Heart left ventricle (tissue), 16 donors: Measurements from ENCODE around the gene FTCD. TPM values are rescaled to one million over a fixed set of nuclear protein-coding genes. Genes with fewer than 3 reads are reported as not detected.
A peak's percentile ranks its signal among the peaks of the same experiment; 100 is the strongest.

Experiments
- ATAC-seq, 4 donors: fragments of 200-7000 bp; cut with Tn5 transposase; one replicate each; pipeline ENCODE4 v1.9.1; 2020 to 2022; ENCODE audit warnings: moderate library complexity in 4 of 4, mild to moderate bottlenecking in 3 of 4, moderate number of reproducible peaks in 1 of 4
- DNase-seq, 5 donors: peaks; one replicate each; pipeline ENCODE4 v3.0.0-alpha.2; 2020
- H3K27ac ChIP-seq, 12 donors: fragments of 200-600 bp; sonication (generic) in 4 of 12; one replicate each; pipeline versions ENCODE4 v1.5.0 to v1.8.0; 2016 to 2022; ENCODE audit warnings: mild to moderate bottlenecking in 2 of 12
- H3K27me3 ChIP-seq, 9 donors: fragments of 200-600 bp; sonication (generic) in 2 of 9; one replicate each; pipeline versions ENCODE4 v1.5.1 to v1.8.0; 2016 to 2022; ENCODE audit warnings: mild to moderate bottlenecking in 3 of 9
- H3K36me3 ChIP-seq, 9 donors: fragments of 200-600 bp; sonication (generic) in 2 of 9; one replicate each; pipeline versions ENCODE4 v1.5.0 to v1.8.0; 2018 to 2022; ENCODE audit warnings: mild to moderate bottlenecking in 2 of 9
- H3K4me1 ChIP-seq, 12 donors: fragments of 200-600 bp; sonication (generic) in 4 of 12; one replicate each; pipeline versions ENCODE4 v1.5.0 to v1.8.0; 2016 to 2022; ENCODE audit warnings: mild to moderate bottlenecking in 3 of 12
- H3K4me3 ChIP-seq, 12 donors: fragments of 200-600 bp; sonication (generic) in 4 of 12; one replicate each; pipeline versions ENCODE4 v1.5.0 to v1.8.0; 2017 to 2022; ENCODE audit warnings: mild to moderate bottlenecking in 9 of 12, moderate library complexity in 4 of 12
- H3K9me3 ChIP-seq, 12 donors: fragments of 200-600 bp; sonication (generic) in 4 of 12; one replicate each; pipeline versions ENCODE4 v1.5.0 to v1.8.0; 2016 to 2022; ENCODE audit warnings: mild to moderate bottlenecking in 1 of 12
- POLR2A ChIP-seq, 2 donors: fragments of 450-650 bp; IDR thresholded peaks; one replicate each; pipeline ENCODE4 v1.6.1; 2017; ENCODE audit warnings: antibody characterized with exemption in 2 of 2, mild to moderate bottlenecking in 2 of 2, moderate library complexity in 2 of 2
- WGBS, 4 donors: extraction: QIAGEN DNeasy Blood & Tissue Kit in 2 of 4; methylation state at CpG; one replicate each; pipeline versions ENCODE4 v1.1.5 to v1.1.7; 2013 to 2018; 5-methylcytosine and 5-hydroxymethylcytosine counted together
- intact Hi-C, 10 donors: fragments of 100-400 bp; cut with DNase I; formaldehyde crosslinking; loops; one replicate each; pipeline versions ENCODE4 v1.11.1 to v1.14.2; 2022
- polyA plus RNA-seq, 2 donors: library from polyadenylated mRNA; stranded (reverse); fragments of 200-250 nt; gene quantifications; one replicate each; pipeline ENCODE4 v1.2.3, GENCODE V29; 2013
- total RNA-seq, 9 donors: library from RNA; depleted of rRNA in 2 of 9; stranded (reverse); fragments of >200 nt in 2 of 9; fragmentation: NEBNext Ultra II Directional in 3 of 9; extraction: Animal tissue kit (Norgen Biotek cat#: 25700) in 3 of 9; gene quantifications; one replicate each; pipeline versions ENCODE4 v1.1.0 to v1.2.4, GENCODE V29; 2016 to 2023
- TF ChIP-seq, protein P1 (sequence below), 12 donors: fragments of 200-600 bp; sonication (generic) in 4 of 12; IDR thresholded peaks; one replicate each; pipeline versions ENCODE4 v1.5.0 to v1.8.0; 2018 to 2022; ENCODE audit warnings: antibody characterized with exemption in 12 of 12, mild to moderate bottlenecking in 5 of 12
- donor health status: ischemic (EF 13 %, LVEDD 7.1; RV severe dilation, severe dysfunction).
- donor health status: healthy with polysubstance abuse.
- donor health status: DM: no; HTN: yes; CAD: no.
- donor health status: DM: no; HTN: no; CAD: no.
- donor health status: ischemic (EF 25% LVEDD 6.9; RV normal size, moderate dysfunction).
- donor health status: ischemic (EF 25% LVEDD 5.7; RV mildly dilated, moderate dysfunction).
- donor health status: healthy.
- donor health status: DM: yes; HTN: yes; CAD: no.
- donor health status: ischemic (EF 35%, LVEDD 5.7; RV mildly dilated, moderate dysfunction).
- donor health status: nonischemic (EF 11% LVEDD 7.7; RV severe dilation, severe dysfunction).
- donor health status: DM: yes; HTN: yes; CAD: no.
- donor health status: PGD.
- donor health status: ischemic (EF 29% LVEDD 5.4; RV normal size, mild dysfunction).
- donor health status: nonischemic (EF 23%, LVEDD 6.1; RV moderate dilation, normal function).

The FTCD gene
- total and polyA plus RNA-seq, 11 donors: 0.17 to 3.1 (median 1.2) TPM; not detected in 1

DNA sequence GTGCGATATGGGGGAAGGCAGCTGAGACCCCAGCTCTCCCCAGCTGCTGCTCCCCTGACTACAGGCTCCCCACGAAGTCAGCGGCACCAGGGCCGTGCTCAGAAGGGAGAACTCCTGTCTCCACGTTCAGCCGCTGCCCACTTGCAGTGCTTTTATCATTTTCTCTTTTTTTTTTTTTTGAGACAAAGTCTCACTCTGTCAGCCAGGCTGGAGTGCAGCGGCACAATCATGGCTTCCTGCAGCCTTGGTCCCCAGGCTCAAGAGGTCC lies 933 bp upstream of the FTCD start:
- no peaks in the 10 kb centered on the region for H3K9me3 ChIP-seq
- no peak for TF ChIP-seq POLR2A (IDR thresholded peaks at IDR 0.05)
- TF ChIP-seq, protein P1, sequence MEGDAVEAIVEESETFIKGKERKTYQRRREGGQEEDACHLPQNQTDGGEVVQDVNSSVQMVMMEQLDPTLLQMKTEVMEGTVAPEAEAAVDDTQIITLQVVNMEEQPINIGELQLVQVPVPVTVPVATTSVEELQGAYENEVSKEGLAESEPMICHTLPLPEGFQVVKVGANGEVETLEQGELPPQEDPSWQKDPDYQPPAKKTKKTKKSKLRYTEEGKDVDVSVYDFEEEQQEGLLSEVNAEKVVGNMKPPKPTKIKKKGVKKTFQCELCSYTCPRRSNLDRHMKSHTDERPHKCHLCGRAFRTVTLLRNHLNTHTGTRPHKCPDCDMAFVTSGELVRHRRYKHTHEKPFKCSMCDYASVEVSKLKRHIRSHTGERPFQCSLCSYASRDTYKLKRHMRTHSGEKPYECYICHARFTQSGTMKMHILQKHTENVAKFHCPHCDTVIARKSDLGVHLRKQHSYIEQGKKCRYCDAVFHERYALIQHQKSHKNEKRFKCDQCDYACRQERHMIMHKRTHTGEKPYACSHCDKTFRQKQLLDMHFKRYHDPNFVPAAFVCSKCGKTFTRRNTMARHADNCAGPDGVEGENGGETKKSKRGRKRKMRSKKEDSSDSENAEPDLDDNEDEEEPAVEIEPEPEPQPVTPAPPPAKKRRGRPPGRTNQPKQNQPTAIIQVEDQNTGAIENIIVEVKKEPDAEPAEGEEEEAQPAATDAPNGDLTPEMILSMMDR (IDR thresholded peaks at IDR 0.05): no peak
- ATAC-seq (no peak), DNase-seq (peak in 2 of 5 donors; percentile 5 to 9)
- H3K27ac ChIP-seq: no peak overlapping the region
- intact Hi-C loops: loop anchor here in 3 of 10 donors (5.0 to 10.0 kb wide), 3 partner anchors 66 to 88 kb away; partner anchors contain the start of gene LSS (in 1 of the 3)
- 83 to 88% (median 87%) methylated on average over 7 of the region's 7 CpGs for WGBS, 4 donors
- H3K27me3 ChIP-seq: peaks cover 0 to 4% (median 0%) of the 10 kb centered on the region in 9 donors
- peaks cover 3 to 15% (median 10%) of the 10 kb centered on the region in 12 donors for H3K4me1 ChIP-seq
- H3K4me3 ChIP-seq: no peak overlapping the region
- peaks cover 0 to 4% (median 0%) of the 10 kb centered on the region in 9 donors for H3K36me3 ChIP-seq

DNA sequence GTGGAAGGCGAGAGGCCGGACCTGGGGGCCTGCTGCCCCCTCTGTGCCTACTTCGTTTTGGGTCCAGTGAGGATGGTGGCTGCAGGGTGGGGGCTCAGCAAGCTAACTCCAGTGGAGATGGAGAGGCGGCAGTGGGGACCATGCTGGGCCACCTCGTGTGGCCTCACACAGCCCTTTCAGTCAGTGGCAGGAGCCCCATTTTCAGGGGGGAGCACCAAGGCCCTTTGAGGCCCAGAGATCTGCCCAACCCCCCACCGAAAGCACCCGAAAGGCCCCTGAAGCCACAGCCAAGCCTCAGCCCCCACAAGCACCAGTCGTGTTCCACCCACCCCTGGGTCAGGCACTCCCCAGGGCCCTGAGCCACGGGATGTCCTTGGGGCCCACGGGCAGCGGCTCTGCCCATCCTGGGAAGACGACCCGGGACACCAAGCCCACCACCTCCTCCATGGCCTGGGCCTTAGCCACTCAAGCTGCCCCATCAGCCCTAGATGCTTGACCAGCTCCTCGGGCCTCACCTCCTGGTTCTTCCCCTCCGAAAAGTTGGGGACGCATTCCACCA lies 345 bp downstream of the FTCD start:
- TF ChIP-seq, protein P1 (IDR thresholded peaks at IDR 0.05): no peak
- no peak for TF ChIP-seq POLR2A (IDR thresholded peaks at IDR 0.05)
- H3K4me3 ChIP-seq: no peak overlapping the region
- intact Hi-C loops: loop anchor here in 4 of 10 donors (5.0 to 10.0 kb wide), 4 partner anchors 67 to 90 kb away; partner anchors contain the start of gene LSS (in 2 of the 4)
- no peaks in the 10 kb centered on the region for H3K27me3 ChIP-seq
- H3K36me3 ChIP-seq: no peaks in the 10 kb centered on the region
- no peaks in the 10 kb centered on the region for H3K9me3 ChIP-seq
- 92 to 93% (median 93%) methylated on average over 5 to 16 of the region's 16 CpGs for WGBS, 4 donors
- ATAC-seq (no peak), DNase-seq (peak in 4 of 5 donors; percentile 5 to 51 (median 18))
- H3K27ac ChIP-seq: no peak overlapping the region
- peaks cover 3 to 15% (median 10%) of the 10 kb centered on the region in 12 donors for H3K4me1 ChIP-seq

DNA sequence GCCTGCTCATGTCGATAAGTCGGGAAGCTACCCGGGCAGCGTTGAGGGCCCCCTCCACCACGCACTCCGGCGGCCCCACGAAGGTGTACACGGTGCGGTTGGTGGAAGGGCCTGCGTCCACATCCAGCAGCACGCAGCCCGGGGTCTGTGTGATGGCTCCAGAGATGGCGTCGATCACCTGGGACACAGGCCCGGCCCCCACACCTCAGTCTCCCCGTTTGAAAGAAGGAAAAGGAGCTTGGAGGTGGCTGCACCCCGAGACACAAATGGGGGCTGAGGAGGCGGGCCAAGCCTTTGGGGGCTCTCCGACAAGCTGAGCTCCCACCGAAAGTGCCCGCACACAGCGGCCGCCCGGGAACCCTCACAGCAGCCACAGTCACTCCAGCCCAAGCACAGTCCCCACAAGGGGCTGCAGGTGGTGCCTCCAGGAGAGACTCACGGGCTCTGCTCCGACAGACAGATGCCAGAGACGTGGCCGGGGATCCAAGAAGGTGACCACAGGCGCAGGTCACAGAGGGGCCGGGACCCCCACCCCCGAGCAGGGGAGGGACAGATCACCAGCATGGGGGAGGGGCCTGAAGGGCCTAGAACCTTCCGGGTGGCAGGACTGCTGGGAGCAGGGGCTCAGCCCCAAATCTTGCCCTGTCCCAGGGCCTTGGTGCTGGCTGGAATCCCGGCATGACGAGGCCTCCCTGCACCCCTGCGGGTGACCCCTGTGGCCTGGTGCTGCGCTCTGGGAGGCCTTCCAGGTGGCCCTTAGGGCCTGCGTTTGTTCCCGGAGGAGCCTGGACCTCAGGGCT lies 1.0 kb downstream of the FTCD start:
- peak in 1 of 4 donors; percentile 1 for ATAC-seq
- Histone ChIP-seq H3K27me3 (no peaks in the 10 kb centered on the region), H3K9me3 (no peaks in the 10 kb centered on the region), H3K4me3 (no peak overlapping the region), H3K4me1 (peaks cover 3 to 15% (median 10%) of the 10 kb centered on the region in 12 donors), H3K27ac (no peak overlapping the region), H3K36me3 (no peaks in the 10 kb centered on the region)
- TF ChIP-seq POLR2A (IDR thresholded peaks at IDR 0.05): no peak
- TF ChIP-seq, protein P1 (IDR thresholded peaks at IDR 0.05): no peak
- peak in 4 of 5 donors; percentile 7 to 60 (median 18) for DNase-seq
- WGBS, 4 donors: 91 to 96% (median 94%) methylated on average over 32 to 39 of the region's 39 CpGs
- intact Hi-C loops: loop anchor here in 3 of 10 donors (5.0 to 10.0 kb wide), 3 partner anchors 70 to 90 kb away; partner anchors contain the start of gene LSS (in 2 of the 3)
